Measurements from ENCODE around the gene GAB2. TPM values are rescaled to one million over a fixed set of nuclear protein-coding genes. Genes with fewer than 3 reads are reported as not detected.

GAB2 gene
- total RNA-seq, 4 donors from 2014 or later, result 14.0 to 41.3 (median 34.7) TPM

- TF ChIP-seq CTCF (IDR thresholded peaks at IDR 0.05) (no peak), POLR2A (IDR thresholded peaks at IDR 0.05) (no peak)
- no peak for DNase-seq
- no peak overlapping the region for H3K27ac ChIP-seq
- H3K27me3 ChIP-seq, result no peaks in the 10 kb centered on the region
- no peaks in the 10 kb centered on the region for H3K4me1 ChIP-seq
- H3K36me3 ChIP-seq, result no peaks in the 10 kb centered on the region
- no peaks in the 10 kb centered on the region for H3K9me3 ChIP-seq
- no peak overlapping the region for H3K4me3 ChIP-seq
These were observed 78.9 kb downstream of the GAB2 start for GRCh38 chr11:78338702-78339101.

GRCh38 chr11:78338138-78338537 is 79.5 kb downstream of the GAB2 start:
- Histone ChIP-seq H3K4me3 (no peak overlapping the region), H3K27ac (no peak overlapping the region), H3K9me3 (no peaks in the 10 kb centered on the region), H3K36me3 (no peaks in the 10 kb centered on the region), H3K27me3 (no peaks in the 10 kb centered on the region), H3K4me1 (no peaks in the 10 kb centered on the region)
- DNase-seq, result no peak
- no peak for TF ChIP-seq CTCF (IDR thresholded peaks at IDR 0.05)
- no peak for TF ChIP-seq POLR2A (IDR thresholded peaks at IDR 0.05)

GRCh38 chr11:78337554-78337924 is 80.1 kb downstream of the GAB2 start:
- Histone ChIP-seq H3K27me3 (no peaks in the 10 kb centered on the region), H3K9me3 (no peaks in the 10 kb centered on the region), H3K4me3 (no peak overlapping the region), H3K36me3 (no peaks in the 10 kb centered on the region), H3K27ac (no peak overlapping the region), H3K4me1 (peaks cover 0 to 1% (median 0%) of the 10 kb centered on the region in 4 donors)
- TF ChIP-seq CTCF (IDR thresholded peaks at IDR 0.05), result no peak
- DNase-seq, result no peak

- H3K36me3 ChIP-seq, result no peaks in the 10 kb centered on the region
- no peak for DNase-seq
- no peak overlapping the region for H3K27ac ChIP-seq
- no peaks in the 10 kb centered on the region for H3K27me3 ChIP-seq
- TF ChIP-seq POLR2A (IDR thresholded peaks at IDR 0.05) (no peak), CTCF (IDR thresholded peaks at IDR 0.05) (no peak)
- peaks cover 0 to 3% (median 0%) of the 10 kb centered on the region in 4 donors for H3K4me1 ChIP-seq
- H3K9me3 ChIP-seq, result no peaks in the 10 kb centered on the region
- no peak overlapping the region for H3K4me3 ChIP-seq
These were observed 80.6 kb downstream of the GAB2 start for GRCh38 chr11:78336877-78337553.

GRCh38 chr11:78334109-78334508 is 83.5 kb downstream of the GAB2 start:
- no peak for TF ChIP-seq POLR2A (IDR thresholded peaks at IDR 0.05)
- no peak for TF ChIP-seq CTCF (IDR thresholded peaks at IDR 0.05)
- DNase-seq, result no peak
- no peaks in the 10 kb centered on the region for H3K27me3 ChIP-seq
- no peaks in the 10 kb centered on the region for H3K36me3 ChIP-seq
- no peaks in the 10 kb centered on the region for H3K9me3 ChIP-seq
- H3K4me1 ChIP-seq, result peaks cover 0 to 3% (median 0%) of the 10 kb centered on the region in 4 donors
- H3K4me3 ChIP-seq, result no peak overlapping the region
- no peak overlapping the region for H3K27ac ChIP-seq

GRCh38 chr11:78332872-78333271 is 84.7 kb downstream of the GAB2 start:
- Histone ChIP-seq H3K9me3 (no peaks in the 10 kb centered on the region), H3K36me3 (no peaks in the 10 kb centered on the region), H3K27me3 (no peaks in the 10 kb centered on the region), H3K4me3 (no peak overlapping the region), H3K4me1 (peaks cover 0 to 3% (median 0%) of the 10 kb centered on the region in 4 donors), H3K27ac (no peak overlapping the region)
- TF ChIP-seq POLR2A (IDR thresholded peaks at IDR 0.05) (no peak), CTCF (IDR thresholded peaks at IDR 0.05) (no peak)
- no peak for DNase-seq
